Left cardiac atrium (tissue), 4 donors: ENCODE results near the gene WWOX. TPM values are rescaled to one million over a fixed set of nuclear protein-coding genes. Genes with fewer than 3 reads are reported as not detected.

Experiments used
- ATAC-seq, 2 donors: fragments of 200-7000 bp; cut with Tn5 transposase; one replicate each; pipeline ENCODE4 v1.9.1; 2020; ENCODE audit warnings: mild to moderate bottlenecking in 2 of 2, moderate library complexity in 2 of 2
- DNase-seq: peaks from one replicate; pipeline ENCODE4 v3.0.0-alpha.2; 2020
- intact Hi-C, 2 donors: fragments of 100-400 bp; cut with DNase I; formaldehyde crosslinking; loops; one replicate each; pipeline versions ENCODE4 v1.14.1 to v1.15.1; 2022 to 2023
- total RNA-seq, 2 donors: library from RNA; stranded (reverse); fragmentation: NEBNext Ultra II Directional; extraction: Animal tissue kit (Norgen Biotek cat#: 25700); gene quantifications; one replicate each; pipeline ENCODE4 v1.2.1, GENCODE V29; 2021
- donor health status: DM: no; HTN: yes; CAD: no.
- donor health status: DM: no; HTN: yes; CAD: no; lungs with severe emphysema.
- donor health status: DM: yes; HTN: yes; CAD: no.
- donor health status: Dilated cardiomyopathy.

WWOX gene
- total RNA-seq, 2 donors from 2014 or later = 7.6 to 8.6 TPM

DNA sequence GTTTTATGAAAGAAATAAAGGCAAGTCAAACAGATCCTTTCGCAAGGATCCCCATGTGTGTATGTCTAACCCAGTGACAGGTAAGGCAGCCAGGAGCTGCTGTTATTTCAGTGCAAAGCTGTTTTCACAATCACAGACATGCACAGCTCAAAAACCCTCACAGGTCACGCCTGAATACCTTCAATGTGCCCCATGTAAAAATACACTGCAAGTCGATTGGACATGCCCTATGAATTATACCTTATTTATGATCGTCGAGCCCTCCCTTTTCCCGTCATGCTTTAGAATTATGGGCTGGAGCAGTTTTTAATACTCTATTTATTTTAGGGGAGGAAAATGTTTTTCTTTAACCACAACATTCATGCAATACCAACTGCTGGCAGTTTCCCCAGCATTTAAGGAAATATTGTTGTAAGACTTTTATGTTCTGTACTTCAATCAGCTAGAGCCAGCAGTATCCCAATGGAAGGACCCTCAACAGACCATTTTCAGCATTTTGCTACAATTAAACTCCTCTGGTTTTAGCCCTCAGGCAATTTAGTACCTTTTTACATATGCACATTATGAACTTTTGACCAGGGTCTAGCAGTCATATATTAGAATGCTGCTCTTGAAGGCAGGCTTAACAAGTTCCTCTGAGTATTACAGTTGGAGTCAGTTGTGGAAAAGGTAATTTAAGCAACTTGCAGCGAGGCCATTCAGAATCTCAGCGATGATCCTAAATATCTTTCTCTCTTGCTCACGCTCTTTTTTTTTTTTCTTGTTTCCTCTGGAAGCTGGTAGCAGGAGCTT lies 362.2 kb downstream of the WWOX start:
- DNase-seq (no peak), ATAC-seq (no peak)
- intact Hi-C loops = no loop called here

- intact Hi-C loops = no loop called here
- no peak for DNase-seq
- ATAC-seq = no peak
Observed at GRCh38 chr16:78462288-78463208, 363.1 kb downstream of the WWOX start.

DNA sequence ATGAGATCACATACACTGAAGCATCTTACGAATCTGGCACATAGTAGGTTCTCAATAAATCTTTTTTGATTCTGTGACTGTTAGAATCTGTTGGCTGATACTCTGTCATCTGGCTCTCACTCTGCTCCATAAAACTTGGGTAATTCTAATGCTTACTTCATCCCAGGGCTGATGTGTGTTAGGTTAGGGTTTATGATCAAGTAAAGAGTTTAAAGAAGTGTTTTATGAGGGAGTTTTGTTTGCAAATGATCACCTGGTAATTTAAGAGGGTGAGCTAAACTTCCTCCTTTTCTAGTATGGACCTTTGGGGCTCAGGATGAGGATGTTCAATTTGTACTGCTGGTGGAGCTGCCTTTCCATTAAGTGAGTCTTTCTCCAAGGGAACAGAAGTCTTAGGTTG lies 364.1 kb downstream of the WWOX start:
- no peak for ATAC-seq
- intact Hi-C loops = no loop called here
- DNase-seq = no peak

- ATAC-seq = no peak
- intact Hi-C loops = no loop called here
- DNase-seq = no peak
Observed at GRCh38 chr16:78464833-78465232, 365.4 kb downstream of the WWOX start.

DNA sequence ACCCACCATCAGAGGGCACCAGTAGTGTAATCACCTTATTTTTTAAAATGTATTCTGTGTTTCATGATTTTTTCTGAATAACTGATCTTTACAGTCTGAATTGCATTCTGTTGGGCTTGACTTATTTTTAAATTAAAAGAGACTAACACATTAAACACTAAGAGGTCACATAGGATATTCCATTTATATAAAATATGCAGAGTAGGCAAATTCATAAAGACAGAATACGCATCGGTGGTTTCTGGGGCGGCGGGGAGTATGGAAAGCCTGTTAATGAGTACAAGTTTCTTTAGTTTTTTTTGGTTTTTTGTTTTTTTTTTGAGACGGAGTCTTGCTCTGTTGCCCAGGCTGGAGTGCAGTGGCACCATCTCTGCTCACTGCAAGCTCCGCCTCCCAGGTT lies 366.3 kb downstream of the WWOX start:
- intact Hi-C loops = no loop called here
- no peak for DNase-seq
- ATAC-seq = no peak

DNA sequence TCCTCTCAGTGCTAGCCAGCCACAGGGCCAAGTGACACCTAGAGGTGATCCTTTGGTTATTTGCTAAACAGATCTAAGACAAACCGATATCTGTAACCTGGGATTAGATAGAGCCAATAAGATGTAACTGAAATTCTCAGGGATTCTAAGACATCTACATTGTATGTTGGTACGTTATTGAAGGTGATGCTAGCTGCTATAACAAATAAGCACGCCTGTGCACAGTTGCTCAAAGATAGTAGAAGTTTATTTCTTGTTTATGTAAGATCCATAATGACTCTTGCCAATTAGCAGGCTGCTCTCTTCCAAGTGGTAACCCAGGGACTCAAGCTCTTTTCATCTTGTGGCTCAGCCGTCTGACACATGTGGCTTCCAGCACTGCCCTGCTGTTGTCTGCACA lies 370.3 kb downstream of the WWOX start:
- ATAC-seq (no peak), DNase-seq (no peak)
- intact Hi-C loops = no loop called here

DNA sequence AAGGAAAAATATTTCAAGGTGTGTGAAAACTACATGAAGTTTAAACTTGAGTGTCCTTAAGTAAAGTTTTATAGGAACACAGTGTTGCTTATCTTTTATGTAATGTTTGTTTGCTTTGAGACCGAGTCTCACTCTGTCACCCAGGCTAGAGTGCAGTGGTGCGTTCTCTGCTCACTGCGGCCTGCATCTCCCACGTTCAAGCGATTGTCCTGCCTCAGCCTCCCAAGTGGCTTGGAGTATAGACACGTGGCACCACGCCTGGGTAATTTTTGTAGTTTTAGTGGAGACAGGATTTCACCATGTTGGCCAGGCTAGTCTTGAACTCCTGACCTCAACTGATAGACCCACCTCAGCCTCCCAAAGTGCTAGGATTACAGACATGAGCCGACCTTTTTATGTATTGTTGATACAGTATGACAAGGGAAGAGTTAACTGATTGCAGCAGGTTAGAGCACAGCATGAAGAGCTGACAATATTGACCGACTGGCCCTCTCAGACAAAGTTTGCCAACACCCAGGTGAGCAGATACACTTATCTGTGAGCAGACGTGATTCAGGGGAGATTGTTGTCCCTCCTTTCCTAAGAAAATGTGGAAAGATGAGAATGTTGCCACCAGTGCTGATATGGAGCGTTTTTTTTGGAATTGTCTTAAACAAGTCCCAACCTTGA lies 373.7 kb downstream of the WWOX start:
- intact Hi-C loops = no loop called here
- DNase-seq (no peak), ATAC-seq (no peak)

DNA sequence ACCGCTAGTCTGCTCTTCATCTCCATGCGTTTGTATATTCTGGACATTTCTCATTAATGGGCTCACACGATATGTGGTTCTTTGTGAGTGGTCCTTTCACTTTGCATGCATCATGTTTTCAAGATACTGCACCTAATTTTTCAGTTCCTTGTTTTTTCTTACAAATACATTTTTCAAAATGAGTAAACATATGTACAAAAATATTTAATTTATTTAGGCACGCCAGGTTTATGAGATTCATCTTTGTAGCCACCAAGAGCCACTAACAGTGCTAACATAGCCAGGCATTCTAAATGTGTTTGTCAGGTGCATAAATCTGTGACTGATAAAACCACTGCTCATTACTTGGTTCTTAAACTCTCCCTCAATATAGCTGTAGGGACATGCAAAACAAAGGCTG lies 375.3 kb downstream of the WWOX start:
- intact Hi-C loops = no loop called here
- ATAC-seq (no peak), DNase-seq (no peak)

- DNase-seq (no peak), ATAC-seq (no peak)
- intact Hi-C loops = no loop called here
Observed at GRCh38 chr16:78476615-78477014, 377.2 kb downstream of the WWOX start.

DNA sequence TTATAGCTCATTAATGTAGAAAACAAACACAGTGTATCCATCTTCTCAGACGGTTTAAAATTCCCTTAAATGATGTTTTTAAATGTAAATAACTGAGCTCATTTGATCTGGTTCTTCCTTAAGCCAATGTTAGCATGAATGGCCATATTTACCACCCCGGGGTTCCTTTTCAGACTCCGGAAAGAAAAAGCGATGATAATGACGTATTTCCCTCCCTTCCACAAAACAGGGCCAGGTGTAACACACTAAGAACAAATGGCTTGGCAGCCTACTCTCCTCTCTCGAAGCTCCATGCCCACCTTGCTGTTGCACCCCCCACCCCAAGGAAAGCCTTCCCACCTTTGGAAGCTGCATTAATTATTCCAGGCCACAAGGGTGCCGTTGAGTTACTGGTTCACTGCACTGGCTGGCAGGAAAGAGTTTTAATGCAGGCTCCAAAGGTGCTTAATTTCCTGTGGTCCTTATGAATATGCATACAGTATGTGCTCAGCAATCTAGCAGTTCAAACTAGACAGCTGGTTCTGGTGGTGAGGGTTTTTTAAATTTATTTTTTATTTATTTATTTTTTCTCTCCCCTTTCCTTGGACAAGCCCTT lies 378.9 kb downstream of the WWOX start:
- intact Hi-C loops = no loop called here
- no peak for DNase-seq
- ATAC-seq = no peak

DNA sequence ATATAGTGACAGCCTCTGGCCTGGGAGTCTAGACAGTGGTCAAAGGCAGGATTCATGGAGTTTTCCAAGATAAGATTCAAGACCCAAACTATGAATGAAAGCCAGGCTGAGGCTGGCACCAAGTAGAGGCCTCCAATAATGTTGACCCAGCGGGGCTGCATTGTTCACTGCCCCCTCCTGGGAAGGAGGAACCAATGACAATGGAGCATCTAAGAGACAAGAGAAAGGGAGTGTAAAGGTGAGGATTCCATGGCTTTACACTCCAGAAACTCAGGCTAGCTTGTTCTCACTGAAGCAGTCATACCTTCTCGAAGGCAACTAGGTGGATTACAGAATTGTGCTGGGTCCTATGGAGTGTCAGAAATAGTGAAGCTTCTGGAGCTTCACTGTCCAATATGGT lies 380.3 kb downstream of the WWOX start:
- DNase-seq = no peak
- intact Hi-C loops = no loop called here
- no peak for ATAC-seq

GRCh38 chr16:78480588-78480987 lies 381.1 kb downstream of the WWOX start:
- DNase-seq (no peak), ATAC-seq (no peak)
- intact Hi-C loops = no loop called here

GRCh38 chr16:78483124-78483992 lies 383.9 kb downstream of the WWOX start:
- DNase-seq = no peak
- no peak for ATAC-seq
- intact Hi-C loops = no loop called here

- ATAC-seq = no peak
- no peak for DNase-seq
- intact Hi-C loops = no loop called here
Observed at GRCh38 chr16:78484509-78485058, 385.1 kb downstream of the WWOX start.

DNA sequence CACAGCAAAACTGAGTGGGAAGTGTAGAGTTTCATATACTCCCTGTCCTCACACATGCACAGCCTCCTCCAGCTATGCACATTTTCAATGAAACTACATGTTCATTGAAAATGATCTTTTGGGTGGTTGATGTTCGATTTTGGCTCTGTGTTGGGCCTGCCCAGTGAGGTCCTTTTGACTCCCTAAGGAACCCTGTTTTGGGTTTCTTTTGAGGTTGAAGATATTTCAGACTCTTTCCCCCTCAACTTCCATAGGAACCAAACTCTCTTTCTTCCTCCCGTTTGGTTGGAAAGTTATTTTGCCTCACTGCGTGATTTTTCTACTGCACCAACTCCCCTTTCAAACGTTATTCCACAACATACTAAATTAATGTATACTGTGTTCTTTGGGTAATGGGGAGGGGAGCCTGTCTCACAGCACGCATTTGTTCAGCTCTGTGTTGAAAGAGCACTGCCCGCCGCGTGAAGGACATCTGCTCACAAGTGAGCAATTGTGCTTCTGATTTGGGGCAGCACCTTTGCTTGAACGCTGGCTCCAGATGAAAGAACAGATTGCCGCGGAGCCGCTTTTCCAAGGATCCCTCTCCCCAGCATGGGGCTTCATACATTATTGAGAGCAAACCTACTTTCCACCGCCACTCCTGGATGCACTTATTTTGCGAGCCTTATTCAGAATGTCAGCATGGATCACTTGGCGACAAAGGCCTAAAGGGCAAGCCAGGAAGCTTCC lies 385.9 kb downstream of the WWOX start:
- ATAC-seq = no peak
- DNase-seq = no peak
- intact Hi-C loops = no loop called here

- intact Hi-C loops = no loop called here
- ATAC-seq = no peak
Observed at GRCh38 chr16:78485917-78486257, 386.4 kb downstream of the WWOX start.

GRCh38 chr16:78487471-78487870 lies 388.0 kb downstream of the WWOX start:
- intact Hi-C loops = no loop called here
- no peak for ATAC-seq
- DNase-seq = no peak

More at GRCh38 chr16:78485917-78486257, 386.4 kb downstream of the WWOX start:
- no peak for DNase-seq

DNA sequence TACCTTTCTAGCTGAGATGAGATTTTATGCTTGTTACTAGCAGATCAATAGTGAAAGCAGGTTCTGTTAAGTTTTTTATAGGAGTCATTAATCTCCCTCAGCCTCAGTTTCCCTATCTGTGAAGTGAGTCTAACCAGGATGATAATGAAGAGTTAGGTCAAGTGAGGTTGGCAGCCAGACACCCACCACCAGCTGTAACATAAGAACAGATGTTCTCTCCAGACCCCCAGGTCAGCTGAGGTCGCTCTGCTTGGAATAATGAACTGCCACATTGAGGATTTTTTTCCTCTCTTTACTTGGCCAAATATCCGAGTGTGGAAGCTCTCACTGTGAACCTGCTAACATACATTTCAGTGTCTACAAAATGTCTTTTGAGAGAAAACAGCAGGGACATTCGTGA lies 389.6 kb downstream of the WWOX start:
- no peak for DNase-seq
- intact Hi-C loops = no loop called here
- ATAC-seq = no peak
